Panc1 (cell line): ENCODE data around the gene CHPF2. TPM values are rescaled to one million over a fixed set of nuclear protein-coding genes. Genes with fewer than 3 reads are reported as not detected.

Experiments
- ATAC-seq: fragments of 200-7000 bp; cut with Tn5 transposase; 2 replicates; pipeline ENCODE4 v1.9.1; 2020; ENCODE audit warnings: mild to moderate bottlenecking, moderate library complexity
- BruUV-seq: library from RNA; stranded (reverse); fragments of 400-500 nt; replicated peaks from 2 replicates; lab custom pipeline; 2021; lab: Mats Ljungman, UMichigan
- CTCF ChIA-PET: fragments of 300-600 bp; sonication (Branson Sonifier 250); formaldehyde crosslinking; loops from one replicate; lab custom pipeline; 2022; ENCODE audit warnings: antibody characterized with exemption; lab: Charles Lee
- POLR2A ChIA-PET: fragments of 300-600 bp; sonication (Branson Sonifier 250); formaldehyde crosslinking; loops from one replicate; lab custom pipeline; 2022; ENCODE audit warnings: antibody characterized with exemption; lab: Charles Lee
- DNase-seq: peaks from one replicate; pipeline ENCODE4 v3.0.0-alpha.2; 2010; ENCODE audit warnings: low read depth, low spot score
- H3K27ac ChIP-seq: 2 replicates; pipeline ENCODE4 v1.5.1; 2011; ENCODE audit warnings: mild to moderate bottlenecking, low read length, inconsistent platforms
- H3K27me3 ChIP-seq: fragments of 200-500 bp; sonication (Bioruptor generic); 2 replicates; pipeline ENCODE4 v1.6.0; 2014; ENCODE audit warnings: low read length, inconsistent platforms; ENCODE audit not compliant: control insufficient read depth, insufficient read depth
- H3K36me3 ChIP-seq: fragments of 200-500 bp; sonication (Bioruptor generic); 2 replicates; pipeline ENCODE4 v1.5.1; 2014; ENCODE audit warnings: inconsistent platforms, mild to moderate bottlenecking, low read length, moderate library complexity; ENCODE audit not compliant: control insufficient read depth, insufficient read depth
- H3K4me1 ChIP-seq: 2 replicates; pipeline ENCODE4 v1.5.1; 2011; ENCODE audit warnings: inconsistent platforms, mild to moderate bottlenecking, low read length, moderate library complexity; ENCODE audit not compliant: control insufficient read depth, insufficient read depth
- H3K4me3 ChIP-seq, 2 experiments: 2 replicates each; pipeline ENCODE4 v1.5.1; 2011 to 2012; ENCODE audit warnings: low read depth in 2 of 2, low read length in 2 of 2, mild to moderate bottlenecking in 2 of 2, inconsistent platforms in 1 of 2, moderate library complexity in 1 of 2
- H3K9me3 ChIP-seq: fragments of 200-500 bp; sonication (Bioruptor generic); 2 replicates; pipeline ENCODE4 v1.5.1; 2014; ENCODE audit warnings: low read depth, mild to moderate bottlenecking, inconsistent platforms, low read length, moderate library complexity; ENCODE audit not compliant: control insufficient read depth, insufficient read depth
- CTCF ChIP-seq: fragments of 450-650 bp; IDR thresholded peaks from 2 replicates; pipeline ENCODE4 v1.5.1; 2017; ENCODE audit warnings: mild to moderate bottlenecking
- POLR2AphosphoS5 ChIP-seq: IDR thresholded peaks from 2 replicates; pipeline ENCODE4 v1.6.1; 2012; ENCODE audit warnings: mild to moderate bottlenecking, low read depth, low read length, moderate library complexity
- REST ChIP-seq, 2 experiments: IDR thresholded peaks; 2 replicates each; pipeline ENCODE4 v1.6.1; 2011 to 2012; ENCODE audit warnings: low read depth in 2 of 2, control low read depth in 1 of 2, low read length in 1 of 2, mild to moderate bottlenecking in 1 of 2, moderate library complexity in 1 of 2; ENCODE audit not compliant: insufficient read depth in 1 of 2
- SIN3A ChIP-seq: IDR thresholded peaks from 2 replicates; pipeline ENCODE4 v1.6.1; 2012; ENCODE audit warnings: low read depth, mild to moderate bottlenecking, low read length, moderate library complexity, borderline replicate concordance; ENCODE audit not compliant: insufficient read depth
- TCF7L2 ChIP-seq: IDR thresholded peaks from 2 replicates; pipeline ENCODE4 v1.6.1; 2011; ENCODE audit warnings: mild to moderate bottlenecking, low read depth, low read length, inconsistent platforms
- in situ Hi-C: cut with HindIII; loops from 2 replicates; pipeline ENCODE4 v1.10.0; 2016; ENCODE audit warnings: low sequenced_read_pairs, low pct_unique_long_range_greater_than_20kb
- intact Hi-C: fragments of 100-400 bp; cut with micrococcal nuclease; formaldehyde crosslinking; loops from one replicate; pipeline ENCODE4 v1.10.0; 2022; ENCODE audit not compliant: unreplicated experiment
- total RNA-seq: library from RNA; stranded (reverse); gene quantifications from one replicate; pipeline ENCODE4 v1.2.1, GENCODE V29; 2021; ENCODE audit not compliant: unreplicated experiment

Gene CHPF2
- total RNA-seq, 1 experiment from 2014 or later, result 44.9 TPM

DNA sequence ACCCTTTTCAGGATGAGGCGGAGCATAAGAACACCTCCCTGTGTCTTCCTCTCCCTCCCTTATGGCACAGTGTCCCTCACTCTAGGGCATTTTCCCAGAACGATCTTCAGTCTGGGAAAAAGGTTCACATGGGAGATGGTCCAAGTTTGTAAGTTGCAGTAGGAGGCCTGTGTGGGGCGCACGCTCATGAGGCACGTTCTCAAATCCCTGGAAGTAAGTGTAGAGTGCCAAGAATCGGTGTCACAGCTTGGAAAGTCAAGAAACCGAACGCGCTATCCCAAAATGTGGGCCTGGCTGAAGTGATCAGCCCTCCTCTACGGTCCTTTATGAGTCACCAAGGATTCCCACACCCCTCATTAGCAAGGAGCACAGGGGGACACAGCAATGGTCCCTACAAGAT lies 40.1 kb downstream of the CHPF2 start:
- ChIA-PET CTCF (interaction anchor here (0.6 kb wide), 1 partner anchor 179 kb away, joined by 5 read pairs; no protein-coding TSS in a partner anchor), POLR2A (no interaction called here)
- TF ChIP-seq CTCF (no peak), TCF7L2 (no peak), POLR2AphosphoS5 (no peak), REST (IDR thresholded peaks at IDR 0.05; ENCODE audit: insufficient read depth in 1 of 2, low read depth in 2 of 2, low read length in 1 of 2) (no peak), SIN3A (no peak)
- Histone ChIP-seq H3K4me1 (peaks cover 5% of the 10 kb centered on the region; the same call in 1 of the 2 replicates), H3K4me3 (no peak overlapping the region), H3K27me3 (no peaks in the 10 kb centered on the region), H3K36me3 (no peaks in the 10 kb centered on the region), H3K9me3 (no peaks in the 10 kb centered on the region), H3K27ac (no peak overlapping the region)
- in situ Hi-C loops, result no loop called here
- DNase-seq (no peak), ATAC-seq (no peak)
- BruUV-seq, result no TSS peak
- intact Hi-C loops, result no loop called here

DNA sequence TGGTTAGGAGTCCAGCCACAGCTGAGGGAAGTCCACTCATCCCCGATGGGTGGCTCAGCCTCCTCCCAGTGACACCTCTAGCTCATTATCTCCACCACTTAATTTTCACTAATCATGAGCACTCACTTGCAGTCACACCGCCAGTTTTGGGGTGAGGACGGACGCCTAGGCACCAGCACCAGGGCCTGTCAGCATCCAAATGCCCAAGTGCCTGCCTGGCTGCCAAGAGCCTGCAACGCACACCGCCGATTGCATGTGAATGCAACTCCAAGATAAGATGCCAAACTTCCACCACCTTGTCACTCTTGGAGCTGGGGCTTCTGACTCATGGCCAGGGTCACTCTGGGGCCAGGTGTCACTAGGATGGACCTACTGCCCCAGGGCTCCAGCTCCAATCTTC lies 40.6 kb downstream of the CHPF2 start:
- intact Hi-C loops, result no loop called here
- Histone ChIP-seq H3K4me3 (no peak overlapping the region), H3K27me3 (no peaks in the 10 kb centered on the region), H3K27ac (no peak overlapping the region), H3K36me3 (no peaks in the 10 kb centered on the region), H3K9me3 (no peaks in the 10 kb centered on the region), H3K4me1 (peaks cover 5% of the 10 kb centered on the region; the same call in 1 of the 2 replicates)
- no TSS peak for BruUV-seq
- ChIA-PET CTCF (interaction anchor here (0.6 kb wide), 1 partner anchor 179 kb away, joined by 5 read pairs; no protein-coding TSS in a partner anchor), POLR2A (no interaction called here)
- no peak for DNase-seq
- ATAC-seq, result no peak
- TF ChIP-seq CTCF (no peak), POLR2AphosphoS5 (no peak), TCF7L2 (no peak), SIN3A (no peak), REST (IDR thresholded peaks at IDR 0.05; ENCODE audit: insufficient read depth in 1 of 2, low read depth in 2 of 2, low read length in 1 of 2) (no peak)
- in situ Hi-C loops, result no loop called here
